H1 (cell line): Measurements from ENCODE around the gene VASN.

Experiments
- CEBPB ChIP-seq: IDR thresholded peaks from 2 replicates; pipeline ENCODE4 v1.6.1; 2012; ENCODE audit warnings: low read depth, low read length
- CHD1 ChIP-seq: IDR thresholded peaks from 2 replicates; pipeline ENCODE4 v1.6.1; 2012; ENCODE audit warnings: low read depth, low read length, improper control_type of control experiment
- EGR1 ChIP-seq: IDR thresholded peaks from 2 replicates; pipeline ENCODE4 v1.6.1; 2011; ENCODE audit warnings: low read depth, low read length, borderline replicate concordance
- EP300 ChIP-seq, 2 experiments: IDR thresholded peaks; 1 replicate in 1 of 2; 2 replicates in 1 of 2; pipeline ENCODE4 v1.6.1; 2011 to 2012; ENCODE audit warnings: low read depth in 2 of 2, low read length in 2 of 2, mild to moderate bottlenecking in 2 of 2, borderline replicate concordance in 1 of 2, inconsistent platforms in 1 of 2, moderate library complexity in 1 of 2
- GTF2F1 ChIP-seq: IDR thresholded peaks from 2 replicates; pipeline ENCODE4 v1.6.1; 2012; ENCODE audit warnings: low read depth, low read length, improper control_type of control experiment, borderline replicate concordance
- POLR2A ChIP-seq, 2 experiments: IDR thresholded peaks; 1 replicate in 1 of 2; 2 replicates in 1 of 2; pipeline ENCODE4 v1.6.1; 2011; ENCODE audit warnings: low read depth in 2 of 2, low read length in 2 of 2, mild to moderate bottlenecking in 2 of 2; ENCODE audit errors: control extremely low read depth in 1 of 2
- RAD21 ChIP-seq, 2 experiments: IDR thresholded peaks in 1 of 2; conservative IDR thresholded peaks in 1 of 2; 2 replicates each; pipeline ENCODE4 v1.6.1; 2011; ENCODE audit warnings: low read depth in 2 of 2, low read length in 2 of 2, improper control_type of control experiment in 1 of 2, inconsistent platforms in 1 of 2, mild to moderate bottlenecking in 1 of 2, moderate library complexity in 1 of 2
- SIN3A ChIP-seq, 2 experiments: IDR thresholded peaks in 1 of 2; conservative IDR thresholded peaks in 1 of 2; 2 replicates each; pipeline ENCODE4 v1.6.1; 2011 to 2012; ENCODE audit warnings: low read length in 2 of 2, improper control_type of control experiment in 1 of 2, low read depth in 1 of 2, mild to moderate bottlenecking in 1 of 2
- SUZ12 ChIP-seq: fragments of 200-600 bp; sonication (generic); IDR thresholded peaks from 2 replicates; pipeline ENCODE4 v1.6.1; 2012; ENCODE audit warnings: mild to moderate bottlenecking, inconsistent platforms, low read length, moderate library complexity, mixed read lengths
- TF ChIP-seq, protein P1 (sequence below), 3 experiments: IDR thresholded peaks; 1 replicate in 2 of 3; 2 replicates in 1 of 3; pipeline versions ENCODE4 v1.5.1 to v1.6.1; 2011; ENCODE audit warnings: low read length in 3 of 3, mild to moderate bottlenecking in 3 of 3, inconsistent platforms in 2 of 3, low read depth in 1 of 3, moderate library complexity in 1 of 3; ENCODE audit not compliant: insufficient read depth in 1 of 3; ENCODE audit errors: control extremely low read depth in 1 of 3
- TF ChIP-seq, protein P2 (sequence below): IDR thresholded peaks from 2 replicates; pipeline ENCODE4 v1.6.1; 2012; ENCODE audit warnings: inconsistent platforms
- TF ChIP-seq, protein P3 (sequence below): IDR thresholded peaks from 2 replicates; pipeline ENCODE4 v1.6.1; 2012; ENCODE audit warnings: low read length, inconsistent platforms

DNA sequence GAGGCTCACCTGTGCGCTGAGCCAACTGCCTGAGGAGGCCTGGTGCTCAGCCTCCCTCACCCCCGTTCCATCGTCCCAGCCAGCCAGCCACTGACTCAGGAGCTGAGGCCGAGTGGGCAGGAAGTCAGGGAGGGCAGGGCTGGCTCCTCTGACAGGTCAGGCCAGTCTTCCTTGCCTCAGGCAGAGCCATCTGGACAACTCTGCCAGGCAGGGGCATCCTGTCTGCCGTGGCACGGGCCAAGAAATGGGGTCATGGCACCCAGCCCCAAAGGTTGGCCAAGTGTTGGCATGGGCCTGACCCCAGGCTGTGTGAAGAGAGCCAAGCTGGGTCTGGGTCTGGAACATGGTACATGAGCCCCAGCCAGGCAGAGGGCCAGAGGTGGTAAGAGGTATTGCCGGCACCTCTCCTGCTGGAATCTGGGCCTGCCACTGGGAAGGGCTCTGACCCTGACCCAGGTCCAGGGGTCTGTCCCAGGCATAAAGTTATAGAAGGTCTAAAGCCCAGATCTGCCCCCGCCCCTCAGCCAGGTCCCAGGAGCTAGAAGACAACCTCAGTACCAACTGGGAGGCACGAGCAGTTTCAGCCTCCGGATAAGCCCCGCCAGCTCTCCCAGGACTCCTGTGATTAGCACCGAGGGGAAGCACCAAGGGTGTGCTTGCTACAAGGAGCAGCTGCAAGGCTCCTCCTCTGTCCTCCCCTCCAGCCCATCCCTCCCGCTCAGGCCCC is 2.5 kb upstream of the VASN start:
- TF ChIP-seq POLR2A (IDR thresholded peaks at IDR 0.05; ENCODE audit: control extremely low read depth in 1 of 2, low read depth in 2 of 2, low read length in 2 of 2) (no peak), EP300 (IDR thresholded peaks at IDR 0.05; ENCODE audit: borderline replicate concordance in 1 of 2, low read depth in 2 of 2, low read length in 2 of 2) (no peak), RAD21 (IDR thresholded peaks at IDR 0.05 in 1 of 2, conservative IDR thresholded peaks at IDR 0.05 in 1 of 2; ENCODE audit: low read depth in 2 of 2, low read length in 2 of 2) (no peak), CEBPB (no peak), SIN3A (conservative IDR thresholded peaks at IDR 0.05 in 1 of 2, IDR thresholded peaks at IDR 0.05 in 1 of 2; ENCODE audit: low read depth in 1 of 2, low read length in 2 of 2) (no peak), SUZ12 (no peak), GTF2F1 (no peak), EGR1 (no peak), CHD1 (no peak)
- TF ChIP-seq, protein P1, sequence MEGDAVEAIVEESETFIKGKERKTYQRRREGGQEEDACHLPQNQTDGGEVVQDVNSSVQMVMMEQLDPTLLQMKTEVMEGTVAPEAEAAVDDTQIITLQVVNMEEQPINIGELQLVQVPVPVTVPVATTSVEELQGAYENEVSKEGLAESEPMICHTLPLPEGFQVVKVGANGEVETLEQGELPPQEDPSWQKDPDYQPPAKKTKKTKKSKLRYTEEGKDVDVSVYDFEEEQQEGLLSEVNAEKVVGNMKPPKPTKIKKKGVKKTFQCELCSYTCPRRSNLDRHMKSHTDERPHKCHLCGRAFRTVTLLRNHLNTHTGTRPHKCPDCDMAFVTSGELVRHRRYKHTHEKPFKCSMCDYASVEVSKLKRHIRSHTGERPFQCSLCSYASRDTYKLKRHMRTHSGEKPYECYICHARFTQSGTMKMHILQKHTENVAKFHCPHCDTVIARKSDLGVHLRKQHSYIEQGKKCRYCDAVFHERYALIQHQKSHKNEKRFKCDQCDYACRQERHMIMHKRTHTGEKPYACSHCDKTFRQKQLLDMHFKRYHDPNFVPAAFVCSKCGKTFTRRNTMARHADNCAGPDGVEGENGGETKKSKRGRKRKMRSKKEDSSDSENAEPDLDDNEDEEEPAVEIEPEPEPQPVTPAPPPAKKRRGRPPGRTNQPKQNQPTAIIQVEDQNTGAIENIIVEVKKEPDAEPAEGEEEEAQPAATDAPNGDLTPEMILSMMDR (IDR thresholded peaks at IDR 0.05; ENCODE audit: control extremely low read depth in 1 of 3, insufficient read depth in 1 of 3, low read depth in 1 of 3, low read length in 3 of 3), result no peak
- TF ChIP-seq, protein P2, sequence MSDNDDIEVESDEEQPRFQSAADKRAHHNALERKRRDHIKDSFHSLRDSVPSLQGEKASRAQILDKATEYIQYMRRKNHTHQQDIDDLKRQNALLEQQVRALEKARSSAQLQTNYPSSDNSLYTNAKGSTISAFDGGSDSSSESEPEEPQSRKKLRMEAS, result no peak
- TF ChIP-seq, protein P3, sequence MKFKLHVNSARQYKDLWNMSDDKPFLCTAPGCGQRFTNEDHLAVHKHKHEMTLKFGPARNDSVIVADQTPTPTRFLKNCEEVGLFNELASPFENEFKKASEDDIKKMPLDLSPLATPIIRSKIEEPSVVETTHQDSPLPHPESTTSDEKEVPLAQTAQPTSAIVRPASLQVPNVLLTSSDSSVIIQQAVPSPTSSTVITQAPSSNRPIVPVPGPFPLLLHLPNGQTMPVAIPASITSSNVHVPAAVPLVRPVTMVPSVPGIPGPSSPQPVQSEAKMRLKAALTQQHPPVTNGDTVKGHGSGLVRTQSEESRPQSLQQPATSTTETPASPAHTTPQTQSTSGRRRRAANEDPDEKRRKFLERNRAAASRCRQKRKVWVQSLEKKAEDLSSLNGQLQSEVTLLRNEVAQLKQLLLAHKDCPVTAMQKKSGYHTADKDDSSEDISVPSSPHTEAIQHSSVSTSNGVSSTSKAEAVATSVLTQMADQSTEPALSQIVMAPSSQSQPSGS, result no peak
